Astrocyte (in vitro differentiated cells and primary cell): ENCODE data around the gene ADAP1. TPM values are rescaled to one million over a fixed set of nuclear protein-coding genes. Genes with fewer than 3 reads are reported as not detected.

Source experiments
- DNase-seq: peaks from one replicate; pipeline ENCODE4 v3.0.0-alpha.2; 2010; ENCODE audit warnings: low read depth
- FAIRE-seq: peaks from 2 replicates; lab custom pipeline; 2011; peaks lifted over from hg19 to GRCh38; lab: Jason Lieb, UNC
- H2AFZ ChIP-seq: 2 replicates; pipeline ENCODE4 v1.6.0; 2012; ENCODE audit warnings: low read depth, low read length, inconsistent platforms
- H3K27ac ChIP-seq: 2 replicates; pipeline ENCODE4 v1.5.1; 2011; ENCODE audit warnings: low read depth, low read length, inconsistent platforms
- H3K27me3 ChIP-seq: 2 replicates; pipeline ENCODE4 v1.6.0; 2011; ENCODE audit warnings: low read length, inconsistent platforms; ENCODE audit not compliant: insufficient read depth
- H3K36me3 ChIP-seq: 2 replicates; pipeline ENCODE4 v1.5.1; 2011; ENCODE audit warnings: low read length, inconsistent platforms; ENCODE audit not compliant: insufficient read depth
- H3K4me1 ChIP-seq: 2 replicates; pipeline ENCODE4 v1.5.1; 2011; ENCODE audit warnings: low read length, inconsistent platforms; ENCODE audit not compliant: insufficient read depth
- H3K4me2 ChIP-seq: 2 replicates; pipeline ENCODE4 v1.6.0; 2012; ENCODE audit warnings: low read length, inconsistent platforms
- H3K4me3 ChIP-seq: 2 replicates; pipeline ENCODE4 v1.5.1; 2011; ENCODE audit warnings: low read depth, mild to moderate bottlenecking, low read length, inconsistent platforms; ENCODE audit not compliant: insufficient read depth
- H3K79me2 ChIP-seq: 2 replicates; pipeline ENCODE4 v1.6.0; 2012; ENCODE audit warnings: mild to moderate bottlenecking, low read length, inconsistent platforms; ENCODE audit not compliant: insufficient read depth
- H3K9ac ChIP-seq: 2 replicates; pipeline ENCODE4 v1.6.0; 2012; ENCODE audit warnings: mild to moderate bottlenecking, low read length, inconsistent platforms
- H3K9me3 ChIP-seq: 2 replicates; pipeline ENCODE4 v1.5.1; 2012; ENCODE audit warnings: low read depth, mild to moderate bottlenecking, low read length, inconsistent platforms; ENCODE audit not compliant: insufficient read depth
- H4K20me1 ChIP-seq: 2 replicates; pipeline ENCODE4 v1.6.0; 2012; ENCODE audit warnings: low read length, inconsistent platforms; ENCODE audit not compliant: insufficient read depth
- H3K27ac Mint-ChIP-seq: one replicate; pipeline ENCODE4 v1.8.0; 2021; ENCODE audit warnings: mild to moderate bottlenecking, mixed read lengths; ENCODE audit not compliant: unreplicated experiment
- H3K27me3 Mint-ChIP-seq: one replicate; pipeline ENCODE4 v1.8.0; 2021; ENCODE audit warnings: low read depth, mixed read lengths; ENCODE audit not compliant: unreplicated experiment
- H3K36me3 Mint-ChIP-seq: one replicate; pipeline ENCODE4 v1.8.0; 2021; ENCODE audit warnings: low read depth, mixed read lengths; ENCODE audit not compliant: unreplicated experiment
- H3K4me1 Mint-ChIP-seq: one replicate; pipeline ENCODE4 v1.8.0; 2021; ENCODE audit warnings: low read depth, mixed read lengths; ENCODE audit not compliant: unreplicated experiment
- H3K4me3 Mint-ChIP-seq: one replicate; pipeline ENCODE4 v1.8.0; 2021; ENCODE audit warnings: mild to moderate bottlenecking, moderate library complexity, mixed read lengths; ENCODE audit not compliant: unreplicated experiment
- H3K9me3 Mint-ChIP-seq: one replicate; pipeline ENCODE4 v1.8.0; 2021; ENCODE audit warnings: mild to moderate bottlenecking, mixed read lengths; ENCODE audit not compliant: unreplicated experiment
- CTCF ChIP-seq: IDR thresholded peaks from 2 replicates; pipeline ENCODE4 v1.5.1; 2011; ENCODE audit warnings: low read depth, mild to moderate bottlenecking, inconsistent platforms, low read length, moderate library complexity; ENCODE audit not compliant: insufficient read depth
- EZH2 ChIP-seq: IDR thresholded peaks from 2 replicates; pipeline ENCODE4 v1.6.1; 2012; ENCODE audit warnings: mild to moderate bottlenecking, low read length, inconsistent platforms; ENCODE audit not compliant: insufficient read depth
- total RNA-seq: library from RNA; stranded (reverse); gene quantifications from 2 replicates; pipeline ENCODE4 v1.2.1, GENCODE V29; 2021

The ADAP1 gene
- total RNA-seq, 1 donor from 2014 or later: 4.8 TPM

GRCh38 chr7:988963-989529 is 34.6 kb upstream of the ADAP1 start:
- Histone ChIP-seq H2AFZ (no peak overlapping the region), H3K9ac (no peak overlapping the region), H3K9me3 (no peaks in the 10 kb centered on the region), H3K4me2 (no peak overlapping the region), H3K79me2 (no peaks in the 10 kb centered on the region), H3K27ac (no peak overlapping the region), H4K20me1 (peaks cover 4% of the 10 kb centered on the region), H3K27me3 (no peaks in the 10 kb centered on the region), H3K4me1 (peaks cover 6% of the 10 kb centered on the region), H3K4me3 (no peak overlapping the region), H3K36me3 (no peaks in the 10 kb centered on the region)
- Mint-ChIP-seq H3K36me3 (no peaks in the 10 kb centered on the region), H3K9me3 (no peaks in the 10 kb centered on the region), H3K4me3 (no peak overlapping the region), H3K27ac (no peak overlapping the region), H3K4me1 (peaks cover 2% of the 10 kb centered on the region), H3K27me3 (no peaks in the 10 kb centered on the region)
- no peak for FAIRE-seq
- DNase-seq: no peak
- TF ChIP-seq EZH2: no peak
- TF ChIP-seq CTCF: no peak

- Mint-ChIP-seq H3K4me3 (no peak overlapping the region), H3K27ac (no peak overlapping the region), H3K36me3 (no peaks in the 10 kb centered on the region), H3K9me3 (no peaks in the 10 kb centered on the region), H3K27me3 (no peaks in the 10 kb centered on the region), H3K4me1 (peaks cover 2% of the 10 kb centered on the region)
- H3K4me1 ChIP-seq: peaks cover 4% of the 10 kb centered on the region
- H3K36me3 ChIP-seq: no peaks in the 10 kb centered on the region
- H3K9ac ChIP-seq: no peak overlapping the region
- no peaks in the 10 kb centered on the region for H3K27me3 ChIP-seq
- peak overlapping the region; percentile 62 for H3K4me2 ChIP-seq
- DNase-seq: no peak
- H3K27ac ChIP-seq: no peak overlapping the region
- H3K4me3 ChIP-seq: no peak overlapping the region
- H3K9me3 ChIP-seq: no peaks in the 10 kb centered on the region
- H4K20me1 ChIP-seq: peaks cover 2% of the 10 kb centered on the region
- peak overlapping the region; percentile 60 for H2AFZ ChIP-seq
- no peak for FAIRE-seq
- TF ChIP-seq EZH2 (no peak), CTCF (no peak)
- no peaks in the 10 kb centered on the region for H3K79me2 ChIP-seq
These were observed 34.0 kb upstream of the ADAP1 start for GRCh38 chr7:988426-988911.

GRCh38 chr7:987909-988308 is 33.4 kb upstream of the ADAP1 start:
- no peaks in the 10 kb centered on the region for H4K20me1 ChIP-seq
- no peaks in the 10 kb centered on the region for H3K27me3 ChIP-seq
- H3K27ac Mint-ChIP-seq: no peak overlapping the region
- TF ChIP-seq EZH2 (no peak), CTCF (no peak)
- no peaks in the 10 kb centered on the region for H3K27me3 Mint-ChIP-seq
- H3K79me2 ChIP-seq: no peaks in the 10 kb centered on the region
- H2AFZ ChIP-seq: no peak overlapping the region
- no peak overlapping the region for H3K4me3 Mint-ChIP-seq
- H3K4me3 ChIP-seq: no peak overlapping the region
- no peak overlapping the region for H3K4me2 ChIP-seq
- no peaks in the 10 kb centered on the region for H3K9me3 ChIP-seq
- no peak for FAIRE-seq
- H3K27ac ChIP-seq: no peak overlapping the region
- no peaks in the 10 kb centered on the region for H3K36me3 ChIP-seq
- H3K9ac ChIP-seq: no peak overlapping the region
- H3K4me1 ChIP-seq: peaks cover 3% of the 10 kb centered on the region
- no peaks in the 10 kb centered on the region for H3K9me3 Mint-ChIP-seq
- peaks cover 2% of the 10 kb centered on the region for H3K4me1 Mint-ChIP-seq
- H3K36me3 Mint-ChIP-seq: no peaks in the 10 kb centered on the region
- DNase-seq: no peak
